Skeletal muscle tissue (tissue), 4 donors: ENCODE data around the gene SLC17A1. TPM values are rescaled to one million over a fixed set of nuclear protein-coding genes. Genes with fewer than 3 reads are reported as not detected.

Source experiments
- H3K27ac ChIP-seq: one replicate; pipeline ENCODE4 v1.7.0; 2013; ENCODE audit warnings: mild to moderate bottlenecking, low read depth, low read length, inconsistent platforms
- H3K27me3 ChIP-seq, 3 donors: one replicate each; pipeline ENCODE4 v1.7.0; 2013; ENCODE audit warnings: low read length in 3 of 3; ENCODE audit not compliant: control insufficient read depth in 3 of 3, insufficient read depth in 3 of 3
- H3K36me3 ChIP-seq, 3 donors: one replicate each; pipeline ENCODE4 v1.7.0; 2013; ENCODE audit warnings: low read length in 3 of 3; ENCODE audit not compliant: control insufficient read depth in 3 of 3, insufficient read depth in 3 of 3
- H3K4me1 ChIP-seq, 3 donors: one replicate each; pipeline ENCODE4 v1.7.0; 2013; ENCODE audit warnings: low read length in 3 of 3, mild to moderate bottlenecking in 3 of 3; ENCODE audit not compliant: control insufficient read depth in 3 of 3, insufficient read depth in 3 of 3
- H3K4me3 ChIP-seq, 3 donors: one replicate each; pipeline ENCODE4 v1.7.0; 2013; ENCODE audit warnings: low read length in 3 of 3
- H3K9ac ChIP-seq, 3 donors: one replicate each; pipeline ENCODE4 v1.7.0; 2013; ENCODE audit warnings: low read length in 3 of 3, mild to moderate bottlenecking in 3 of 3, moderate library complexity in 2 of 3, low read depth in 1 of 3
- H3K9me3 ChIP-seq, 3 donors: one replicate each; pipeline ENCODE4 v1.7.0; 2013; ENCODE audit warnings: low read length in 3 of 3; ENCODE audit not compliant: control insufficient read depth in 3 of 3
- total RNA-seq: library from RNA; depleted of rRNA; stranded (reverse); fragments of >200 nt; gene quantifications from one replicate; pipeline ENCODE4 v1.2.3, GENCODE V29; 2014
- donor health status: Osteomylitis.

The SLC17A1 gene
- total RNA-seq, 1 donor from 2014 or later = not detected

DNA sequence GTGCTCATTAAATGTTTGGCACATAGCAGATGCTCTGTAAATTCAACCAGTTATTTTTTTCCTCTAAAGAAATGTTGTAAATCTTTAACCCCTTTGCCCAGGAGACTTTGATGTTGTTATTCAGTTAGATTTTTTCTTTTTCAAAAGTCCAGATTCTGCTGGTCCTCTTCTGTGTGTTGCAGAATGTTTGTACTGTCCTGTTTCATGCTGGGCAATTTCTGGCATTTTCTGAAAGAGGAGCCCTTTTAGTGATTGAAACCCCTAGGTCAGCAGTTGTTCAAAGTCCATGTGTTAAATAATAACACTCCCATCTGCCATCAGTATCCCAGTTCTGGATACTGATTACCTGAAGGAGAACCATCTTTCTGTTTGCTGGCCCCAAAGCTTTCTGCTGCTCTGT lies 1.3 kb upstream of the SLC17A1 start:
- no peak overlapping the region for H3K9ac ChIP-seq
- no peak overlapping the region for H3K27ac ChIP-seq
- H3K4me3 ChIP-seq = no peak overlapping the region
- H3K4me1 ChIP-seq = no peaks in the 10 kb centered on the region
- no peaks in the 10 kb centered on the region for H3K9me3 ChIP-seq
- peaks cover 0 to 4% (median 0%) of the 10 kb centered on the region in 3 donors for H3K27me3 ChIP-seq
- H3K36me3 ChIP-seq = no peaks in the 10 kb centered on the region

DNA sequence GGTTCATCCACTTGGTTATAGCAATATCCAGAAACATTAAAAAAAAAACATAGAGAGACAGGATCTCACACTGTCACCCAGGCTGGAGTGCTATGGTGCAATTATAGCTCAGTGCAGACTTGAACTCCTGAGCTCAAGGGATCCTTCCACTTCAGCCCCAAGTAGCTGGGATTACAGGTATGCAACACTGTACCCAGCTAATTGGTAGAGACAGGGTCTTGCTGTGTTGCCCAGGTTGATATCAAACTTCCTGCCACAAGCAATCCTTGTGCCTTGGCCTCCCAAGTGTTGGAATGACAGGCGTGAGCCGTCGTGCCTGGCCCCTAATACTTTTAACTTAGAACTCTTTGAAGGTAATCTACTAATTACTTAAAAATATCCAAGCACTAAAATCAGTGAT lies 818 bp upstream of the SLC17A1 start:
- H3K27me3 ChIP-seq = peaks cover 0 to 4% (median 0%) of the 10 kb centered on the region in 3 donors
- H3K4me1 ChIP-seq = no peaks in the 10 kb centered on the region
- no peaks in the 10 kb centered on the region for H3K9me3 ChIP-seq
- no peak overlapping the region for H3K27ac ChIP-seq
- H3K4me3 ChIP-seq = no peak overlapping the region
- no peak overlapping the region for H3K9ac ChIP-seq
- H3K36me3 ChIP-seq = no peaks in the 10 kb centered on the region

DNA sequence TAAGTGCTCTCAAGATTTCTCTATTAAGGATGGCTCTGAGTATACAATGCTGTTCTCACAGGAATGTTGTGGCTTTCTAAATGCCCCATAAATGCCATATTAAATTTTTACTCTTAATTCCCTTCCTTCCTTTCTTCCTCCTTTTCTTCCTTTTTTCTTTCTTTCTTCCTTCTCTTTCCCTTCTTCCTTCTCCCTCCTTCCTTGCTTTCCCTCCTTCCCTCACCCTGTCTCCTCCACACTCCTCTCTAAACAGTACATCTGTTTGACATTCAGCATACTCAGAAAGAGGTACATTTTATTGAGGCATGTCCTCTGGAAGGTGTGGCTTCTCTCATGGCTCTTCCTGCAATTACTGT lies 433 bp upstream of the SLC17A1 start:
- H3K9me3 ChIP-seq = no peaks in the 10 kb centered on the region
- H3K9ac ChIP-seq = no peak overlapping the region
- no peak overlapping the region for H3K4me3 ChIP-seq
- H3K27me3 ChIP-seq = peaks cover 0 to 4% (median 0%) of the 10 kb centered on the region in 3 donors
- H3K27ac ChIP-seq = no peak overlapping the region
- H3K4me1 ChIP-seq = no peaks in the 10 kb centered on the region
- H3K36me3 ChIP-seq = no peaks in the 10 kb centered on the region

DNA sequence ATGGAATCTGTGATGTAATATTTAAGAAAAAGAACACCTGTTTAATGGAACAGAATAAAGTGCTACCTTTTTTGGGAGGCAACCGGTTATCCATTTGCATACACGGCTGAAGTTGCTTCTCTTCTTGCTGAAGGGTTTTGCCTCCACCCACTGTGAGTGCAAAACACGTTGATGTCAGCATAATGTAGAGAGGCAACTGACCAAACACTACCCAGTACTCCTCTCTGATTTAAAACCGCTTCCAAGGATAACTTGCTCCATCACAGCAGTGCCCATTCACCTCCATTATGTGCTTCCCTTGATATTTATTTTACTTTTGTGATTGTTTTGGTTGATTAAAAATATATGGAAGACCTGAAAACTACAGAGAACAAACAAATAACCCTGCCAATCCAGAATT lies 1.4 kb downstream of the SLC17A1 start:
- Histone ChIP-seq H3K4me3 (no peak overlapping the region), H3K27ac (no peak overlapping the region), H3K27me3 (peaks cover 0 to under 1% (median 0%) of the 10 kb centered on the region in 3 donors), H3K4me1 (no peaks in the 10 kb centered on the region), H3K9me3 (no peaks in the 10 kb centered on the region), H3K9ac (no peak overlapping the region), H3K36me3 (no peaks in the 10 kb centered on the region)

DNA sequence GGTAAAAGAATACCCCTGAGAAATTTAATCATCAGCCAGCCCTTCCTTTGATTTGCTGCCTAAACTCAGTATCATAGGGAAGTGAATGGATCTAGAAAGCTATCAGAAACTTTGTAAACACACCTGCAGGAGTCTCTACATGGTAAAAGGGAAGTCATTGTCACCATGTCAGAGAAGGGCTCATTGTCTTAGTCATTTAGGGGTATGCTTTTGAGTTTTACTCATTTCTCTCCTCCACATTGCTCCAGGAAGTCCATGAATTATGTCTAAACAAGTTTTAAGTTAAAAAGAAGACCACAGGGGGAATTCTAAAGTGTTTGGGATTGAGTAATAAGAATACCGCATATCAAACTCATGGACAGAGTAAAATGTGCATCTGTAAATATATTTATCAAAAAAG lies 2.5 kb downstream of the SLC17A1 start:
- Histone ChIP-seq H3K27ac (no peak overlapping the region), H3K36me3 (no peaks in the 10 kb centered on the region), H3K9me3 (no peaks in the 10 kb centered on the region), H3K27me3 (no peaks in the 10 kb centered on the region), H3K4me3 (no peak overlapping the region), H3K9ac (no peak overlapping the region), H3K4me1 (no peaks in the 10 kb centered on the region)

DNA sequence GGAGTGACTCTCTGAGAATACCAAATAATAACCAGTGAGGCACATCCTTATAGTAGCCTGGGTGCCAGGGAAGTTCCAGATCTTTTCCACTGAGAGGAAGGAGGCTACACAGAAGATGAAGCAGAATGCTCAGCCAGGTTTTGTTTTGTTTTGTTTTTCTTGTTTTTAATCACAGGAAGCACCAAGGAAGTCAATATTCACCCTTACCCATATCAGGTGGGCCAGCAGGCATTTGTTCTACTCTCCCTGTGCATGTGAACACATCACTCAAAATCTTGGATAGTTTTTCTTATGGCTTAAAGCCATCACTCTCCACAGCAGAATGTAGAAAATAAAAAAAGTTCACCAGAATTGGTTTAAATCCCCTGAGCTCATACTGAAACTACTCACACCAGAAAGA lies 10.5 kb downstream of the SLC17A1 start:
- no peaks in the 10 kb centered on the region for H3K36me3 ChIP-seq
- no peak overlapping the region for H3K4me3 ChIP-seq
- H3K4me1 ChIP-seq = no peaks in the 10 kb centered on the region
- no peaks in the 10 kb centered on the region for H3K27me3 ChIP-seq
- no peaks in the 10 kb centered on the region for H3K9me3 ChIP-seq
- H3K9ac ChIP-seq = no peak overlapping the region
- H3K27ac ChIP-seq = no peak overlapping the region

GRCh38 chr6:25816252-25816651 lies 15.6 kb downstream of the SLC17A1 start:
- Histone ChIP-seq H3K27ac (no peak overlapping the region), H3K36me3 (no peaks in the 10 kb centered on the region), H3K4me3 (no peak overlapping the region), H3K27me3 (no peaks in the 10 kb centered on the region), H3K9me3 (no peaks in the 10 kb centered on the region), H3K9ac (no peak overlapping the region), H3K4me1 (no peaks in the 10 kb centered on the region)

DNA sequence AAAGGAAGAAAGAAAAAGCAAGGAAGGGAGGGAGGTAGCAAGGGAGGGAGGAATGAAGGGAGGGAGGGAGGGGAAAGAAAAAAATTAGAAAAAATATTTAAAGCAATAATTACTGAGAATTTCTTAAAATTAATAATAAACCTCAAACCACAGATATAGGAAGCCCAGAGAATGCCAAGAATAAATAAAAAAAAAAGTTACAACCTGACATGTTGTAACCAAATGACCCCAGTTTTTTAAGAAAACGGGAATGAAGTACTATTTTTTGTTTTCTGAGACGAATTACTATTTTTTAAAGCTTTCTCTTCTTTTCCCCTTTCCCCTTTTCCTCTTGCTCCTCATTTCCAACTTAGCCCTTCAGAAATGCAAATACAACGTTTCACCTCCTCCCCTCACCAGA lies 16.7 kb downstream of the SLC17A1 start:
- no peaks in the 10 kb centered on the region for H3K36me3 ChIP-seq
- no peaks in the 10 kb centered on the region for H3K27me3 ChIP-seq
- no peak overlapping the region for H3K9ac ChIP-seq
- no peaks in the 10 kb centered on the region for H3K4me1 ChIP-seq
- no peaks in the 10 kb centered on the region for H3K9me3 ChIP-seq
- no peak overlapping the region for H3K4me3 ChIP-seq
- no peak overlapping the region for H3K27ac ChIP-seq

- no peak overlapping the region for H3K9ac ChIP-seq
- no peaks in the 10 kb centered on the region for H3K9me3 ChIP-seq
- H3K27ac ChIP-seq = no peak overlapping the region
- no peaks in the 10 kb centered on the region for H3K27me3 ChIP-seq
- no peaks in the 10 kb centered on the region for H3K4me1 ChIP-seq
- H3K4me3 ChIP-seq = no peak overlapping the region
- no peaks in the 10 kb centered on the region for H3K36me3 ChIP-seq
Measured at GRCh38 chr6:25804804-25805203, 27.0 kb downstream of the SLC17A1 start.

GRCh38 chr6:25801436-25801835 lies 30.4 kb downstream of the SLC17A1 start:
- Histone ChIP-seq H3K9ac (no peak overlapping the region), H3K9me3 (no peaks in the 10 kb centered on the region), H3K4me1 (no peaks in the 10 kb centered on the region), H3K4me3 (no peak overlapping the region), H3K27me3 (no peaks in the 10 kb centered on the region), H3K36me3 (no peaks in the 10 kb centered on the region), H3K27ac (no peak overlapping the region)

DNA sequence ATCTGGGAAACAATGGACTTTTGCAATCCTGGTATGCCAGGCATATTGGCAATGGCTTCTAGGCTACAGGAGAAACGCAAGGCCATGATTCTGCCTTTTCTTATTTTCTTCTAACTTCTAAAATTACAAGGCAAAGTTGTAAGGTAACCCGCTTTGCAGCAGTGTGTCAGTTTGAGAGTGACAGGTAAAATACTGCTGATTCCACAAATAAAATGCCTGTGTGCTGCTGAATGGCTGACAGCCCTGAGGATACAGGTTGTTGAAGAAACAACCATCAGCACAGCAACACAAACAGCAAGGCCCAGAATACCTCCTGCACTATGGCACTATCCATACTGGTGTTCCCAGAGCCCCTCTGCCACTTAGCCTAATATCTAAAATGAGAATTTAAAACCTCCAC lies 37.1 kb downstream of the SLC17A1 start:
- no peaks in the 10 kb centered on the region for H3K9me3 ChIP-seq
- H3K4me3 ChIP-seq = no peak overlapping the region
- no peak overlapping the region for H3K27ac ChIP-seq
- H3K27me3 ChIP-seq = no peaks in the 10 kb centered on the region
- H3K4me1 ChIP-seq = no peaks in the 10 kb centered on the region
- H3K9ac ChIP-seq = no peak overlapping the region
- H3K36me3 ChIP-seq = no peaks in the 10 kb centered on the region
